H1 (cell line): Measurements from ENCODE around the gene RUFY1.

Source experiments
- HDAC2 ChIP-seq, 2 experiments: fragments of 300-600 bp in 1 of 2; sonication (generic) in 1 of 2; IDR thresholded peaks; 2 replicates each; pipeline ENCODE4 v1.6.1; 2011 to 2012; ENCODE audit warnings: low read depth in 2 of 2, low read length in 2 of 2, mild to moderate bottlenecking in 2 of 2, moderate library complexity in 2 of 2, borderline replicate concordance in 1 of 2, inconsistent platforms in 1 of 2
- POLR2A ChIP-seq, 2 experiments: IDR thresholded peaks; 1 replicate in 1 of 2; 2 replicates in 1 of 2; pipeline ENCODE4 v1.6.1; 2011; ENCODE audit warnings: low read depth in 2 of 2, low read length in 2 of 2, mild to moderate bottlenecking in 2 of 2; ENCODE audit errors: control extremely low read depth in 1 of 2
- POLR2AphosphoS5 ChIP-seq: IDR thresholded peaks from 2 replicates; pipeline ENCODE4 v1.6.1; 2011; ENCODE audit warnings: low read depth, low read length
- RFX5 ChIP-seq: IDR thresholded peaks from 2 replicates; pipeline ENCODE4 v1.6.1; 2011; ENCODE audit warnings: low read depth, low read length, improper control_type of control experiment, borderline replicate concordance
- RXRA ChIP-seq: IDR thresholded peaks from 2 replicates; pipeline ENCODE4 v1.6.1; 2011; ENCODE audit warnings: low read depth, mild to moderate bottlenecking, low read length, moderate library complexity; ENCODE audit not compliant: insufficient read depth
- SP1 ChIP-seq: IDR thresholded peaks from 2 replicates; pipeline ENCODE4 v1.6.1; 2011; ENCODE audit warnings: low read depth, low read length
- TAF1 ChIP-seq: IDR thresholded peaks from 2 replicates; pipeline ENCODE4 v1.6.1; 2011; ENCODE audit warnings: mild to moderate bottlenecking, low read depth, low read length
- ZNF274 ChIP-seq: IDR thresholded peaks from 2 replicates; pipeline ENCODE4 v1.7.0; 2012; ENCODE audit warnings: low read length, borderline replicate concordance; ENCODE audit errors: extremely low read depth
- TF ChIP-seq, protein P1 (sequence below), 3 experiments: IDR thresholded peaks; 1 replicate in 2 of 3; 2 replicates in 1 of 3; pipeline versions ENCODE4 v1.5.1 to v1.6.1; 2011; ENCODE audit warnings: low read length in 3 of 3, mild to moderate bottlenecking in 3 of 3, inconsistent platforms in 2 of 3, low read depth in 1 of 3, moderate library complexity in 1 of 3; ENCODE audit not compliant: insufficient read depth in 1 of 3; ENCODE audit errors: control extremely low read depth in 1 of 3
- TF ChIP-seq, protein P2 (sequence below): IDR thresholded peaks from 2 replicates; pipeline ENCODE4 v1.6.1; 2012; ENCODE audit warnings: inconsistent platforms

DNA sequence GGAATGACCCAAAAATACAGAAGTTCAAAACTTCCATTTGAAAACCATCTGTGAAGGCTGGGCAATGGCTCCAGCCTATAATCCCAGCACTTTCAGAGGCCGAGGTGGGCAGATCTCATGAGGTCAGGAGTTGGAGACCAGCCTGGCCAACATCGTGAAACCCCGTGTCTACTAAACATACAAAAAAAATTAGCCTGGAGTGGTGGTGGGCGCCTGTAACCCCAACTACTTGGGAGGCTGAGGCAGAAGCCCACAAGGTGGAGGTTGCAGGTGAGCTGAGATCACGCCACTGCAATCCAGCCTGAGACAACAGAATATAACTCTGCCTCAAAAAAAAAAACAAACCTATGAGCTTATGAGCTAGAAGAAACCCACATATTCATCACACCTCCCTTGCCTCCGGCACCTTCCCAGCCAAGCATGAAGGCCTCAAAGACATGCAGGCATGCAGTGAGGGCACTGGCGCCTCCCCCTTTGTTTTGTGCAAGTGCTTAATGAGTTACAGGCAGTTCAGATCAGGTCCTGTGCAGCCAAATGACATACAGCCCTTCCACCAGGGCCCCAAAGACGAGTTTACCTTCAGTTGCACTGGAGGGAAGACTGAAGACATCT lies 63.2 kb downstream of the RUFY1 start:
- TF ChIP-seq ZNF274 (no peak), RXRA (no peak), RFX5 (no peak), SP1 (no peak), POLR2A (IDR thresholded peaks at IDR 0.05; ENCODE audit: control extremely low read depth in 1 of 2, low read depth in 2 of 2, low read length in 2 of 2) (peak; percentile 68 to 71), HDAC2 (IDR thresholded peaks at IDR 0.05; ENCODE audit: borderline replicate concordance in 1 of 2, low read depth in 2 of 2, low read length in 2 of 2) (no peak), TAF1 (no peak), POLR2AphosphoS5 (peak; percentile 92)
- TF ChIP-seq, protein P1, sequence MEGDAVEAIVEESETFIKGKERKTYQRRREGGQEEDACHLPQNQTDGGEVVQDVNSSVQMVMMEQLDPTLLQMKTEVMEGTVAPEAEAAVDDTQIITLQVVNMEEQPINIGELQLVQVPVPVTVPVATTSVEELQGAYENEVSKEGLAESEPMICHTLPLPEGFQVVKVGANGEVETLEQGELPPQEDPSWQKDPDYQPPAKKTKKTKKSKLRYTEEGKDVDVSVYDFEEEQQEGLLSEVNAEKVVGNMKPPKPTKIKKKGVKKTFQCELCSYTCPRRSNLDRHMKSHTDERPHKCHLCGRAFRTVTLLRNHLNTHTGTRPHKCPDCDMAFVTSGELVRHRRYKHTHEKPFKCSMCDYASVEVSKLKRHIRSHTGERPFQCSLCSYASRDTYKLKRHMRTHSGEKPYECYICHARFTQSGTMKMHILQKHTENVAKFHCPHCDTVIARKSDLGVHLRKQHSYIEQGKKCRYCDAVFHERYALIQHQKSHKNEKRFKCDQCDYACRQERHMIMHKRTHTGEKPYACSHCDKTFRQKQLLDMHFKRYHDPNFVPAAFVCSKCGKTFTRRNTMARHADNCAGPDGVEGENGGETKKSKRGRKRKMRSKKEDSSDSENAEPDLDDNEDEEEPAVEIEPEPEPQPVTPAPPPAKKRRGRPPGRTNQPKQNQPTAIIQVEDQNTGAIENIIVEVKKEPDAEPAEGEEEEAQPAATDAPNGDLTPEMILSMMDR (IDR thresholded peaks at IDR 0.05; ENCODE audit: control extremely low read depth in 1 of 3, insufficient read depth in 1 of 3, low read depth in 1 of 3, low read length in 3 of 3): no peak
- TF ChIP-seq, protein P2, sequence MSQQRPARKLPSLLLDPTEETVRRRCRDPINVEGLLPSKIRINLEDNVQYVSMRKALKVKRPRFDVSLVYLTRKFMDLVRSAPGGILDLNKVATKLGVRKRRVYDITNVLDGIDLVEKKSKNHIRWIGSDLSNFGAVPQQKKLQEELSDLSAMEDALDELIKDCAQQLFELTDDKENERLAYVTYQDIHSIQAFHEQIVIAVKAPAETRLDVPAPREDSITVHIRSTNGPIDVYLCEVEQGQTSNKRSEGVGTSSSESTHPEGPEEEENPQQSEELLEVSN: no peak
